H1 (cell line): ENCODE measurements around the gene TGM5. TPM values are rescaled to one million over a fixed set of nuclear protein-coding genes. Genes with fewer than 3 reads are reported as not detected.

Source experiments
- CTCF ChIA-PET: fragments of 300-600 bp; sonication (Branson Sonifier 250); formaldehyde crosslinking; loops from one replicate; lab custom pipeline; 2021; ENCODE audit not compliant: partially characterized antibody; lab: Charles Lee
- POLR2A ChIA-PET: fragments of 300-600 bp; sonication (Branson Sonifier 250); formaldehyde crosslinking; loops from one replicate; lab custom pipeline; 2021; ENCODE audit warnings: inconsistent platforms; ENCODE audit not compliant: partially characterized antibody; lab: Charles Lee
- DNase-seq, 2 experiments: peaks; one replicate each; pipeline versions ENCODE4 v3.0.0 to v3.0.0-alpha.2; 2010 to 2022; ENCODE audit warnings: low spot score in 2 of 2, low read depth in 1 of 2, mixed read lengths in 1 of 2
- FAIRE-seq: peaks from 2 replicates; lab custom pipeline; 2011; peaks lifted over from hg19 to GRCh38; lab: Jason Lieb, UNC
- H2AFZ ChIP-seq: 2 replicates; pipeline ENCODE4 v1.8.1; 2012; ENCODE audit warnings: low read length, inconsistent platforms
- H2AK5ac ChIP-seq: 2 replicates; pipeline ENCODE4 v1.6.1; 2013; ENCODE audit warnings: low read depth, low read length
- H2BK120ac ChIP-seq: replicated peaks from 2 replicates; pipeline ENCODE3; 2013; ENCODE audit warnings: low read depth, low read length, inconsistent platforms
- H2BK12ac ChIP-seq: 2 replicates; pipeline ENCODE4 v1.6.1; 2013; ENCODE audit warnings: low read depth, low read length
- H2BK15ac ChIP-seq: 2 replicates; pipeline ENCODE4 v1.6.1; 2013; ENCODE audit warnings: low read length
- H2BK20ac ChIP-seq: 2 replicates; pipeline ENCODE4 v1.6.1; 2013; ENCODE audit warnings: low read length
- H2BK5ac ChIP-seq: 2 replicates; pipeline ENCODE4 v1.6.1; 2013; ENCODE audit warnings: low read depth, low read length
- H3K14ac ChIP-seq: 2 replicates; pipeline ENCODE4 v1.6.1; 2013; ENCODE audit warnings: inconsistent platforms; ENCODE audit not compliant: insufficient read length
- H3K18ac ChIP-seq: 2 replicates; pipeline ENCODE4 v1.6.1; 2013; ENCODE audit warnings: low read length; ENCODE audit errors: extremely low read depth
- H3K23ac ChIP-seq: 2 replicates; pipeline ENCODE4 v1.6.1; 2013; ENCODE audit warnings: inconsistent platforms; ENCODE audit not compliant: insufficient read length
- H3K23me2 ChIP-seq: 2 replicates; pipeline ENCODE4 v1.6.1; 2013; ENCODE audit warnings: low read depth, low read length
- H3K27ac ChIP-seq: 2 replicates; pipeline ENCODE4 v1.6.1; 2011; ENCODE audit warnings: low read depth, low read length, inconsistent platforms
- H3K27me3 ChIP-seq, 4 experiments: replicated peaks in 1 of 4; 1 replicate in 1 of 4; 2 replicates in 3 of 4; pipeline versions ENCODE4 v1.6.1 to v1.8.1; 2011 to 2013; ENCODE audit warnings: low read length in 3 of 4, mild to moderate bottlenecking in 3 of 4, inconsistent platforms in 2 of 4, mixed read lengths in 2 of 4, moderate library complexity in 1 of 4; ENCODE audit not compliant: control insufficient read depth in 3 of 4, insufficient read depth in 3 of 4; ENCODE audit errors: extremely low read depth in 1 of 4
- H3K36me3 ChIP-seq, 4 experiments: 2 replicates each; pipeline versions ENCODE4 v1.6.1 to v1.8.1; 2011 to 2013; ENCODE audit warnings: mild to moderate bottlenecking in 4 of 4, low read length in 3 of 4, moderate library complexity in 2 of 4, control low read depth in 1 of 4, inconsistent platforms in 1 of 4; ENCODE audit not compliant: insufficient read depth in 4 of 4, control insufficient read depth in 2 of 4
- H3K4ac ChIP-seq: replicated peaks from 2 replicates; pipeline ENCODE3; 2013; ENCODE audit warnings: low read length, low read depth, mixed read lengths, inconsistent platforms; ENCODE audit not compliant: insufficient read length
- H3K4me1 ChIP-seq, 4 experiments: replicated peaks in 1 of 4; 1 replicate in 1 of 4; 2 replicates in 3 of 4; pipeline versions ENCODE4 v1.6.1 to v1.8.1; 2011 to 2013; ENCODE audit warnings: low read length in 3 of 4, inconsistent platforms in 2 of 4, mixed read lengths in 1 of 4; ENCODE audit not compliant: insufficient read depth in 4 of 4, control insufficient read depth in 3 of 4
- H3K4me2 ChIP-seq, 2 experiments: 2 replicates each; pipeline versions ENCODE4 v1.6.1 to v1.8.1; 2011 to 2013; ENCODE audit warnings: low read depth in 2 of 2, low read length in 2 of 2, control low read depth in 1 of 2, inconsistent platforms in 1 of 2, mild to moderate bottlenecking in 1 of 2; ENCODE audit not compliant: insufficient read depth in 1 of 2
- H3K4me3 ChIP-seq, 4 experiments: fragments of 200-600, 300-600 bp in 1 of 4; sonication (generic), shearing (Covaris generic), sonication (Bioruptor Twin) in 1 of 4; 2 replicates each; pipeline versions ENCODE4 v1.5.1 to v1.8.1; 2011 to 2016; ENCODE audit warnings: low read length in 4 of 4, low read depth in 3 of 4, control low read depth in 2 of 4, inconsistent platforms in 2 of 4, mild to moderate bottlenecking in 2 of 4, mixed read lengths in 1 of 4, moderate library complexity in 1 of 4; ENCODE audit not compliant: insufficient read depth in 2 of 4; ENCODE audit errors: extremely low read depth in 1 of 4
- H3K56ac ChIP-seq: replicated peaks from 2 replicates; pipeline ENCODE3; 2013; ENCODE audit warnings: low read depth, mild to moderate bottlenecking, mixed read lengths, low read length, inconsistent platforms; ENCODE audit not compliant: insufficient read length
- H3K79me1 ChIP-seq: 2 replicates; pipeline ENCODE4 v1.6.1; 2013; ENCODE audit warnings: low read depth, low read length, control low read depth
- H3K79me2 ChIP-seq, 2 experiments: 2 replicates each; pipeline versions ENCODE4 v1.6.1 to v1.8.1; 2012 to 2013; ENCODE audit warnings: low read length in 2 of 2, mild to moderate bottlenecking in 2 of 2, inconsistent platforms in 1 of 2; ENCODE audit not compliant: insufficient read depth in 2 of 2, control insufficient read depth in 1 of 2
- H3K9ac ChIP-seq, 4 experiments: replicated peaks in 1 of 4; 1 replicate in 1 of 4; 2 replicates in 3 of 4; pipeline versions ENCODE4 v1.6.1 to v1.8.1; 2011 to 2013; ENCODE audit warnings: low read depth in 3 of 4, low read length in 3 of 4, control low read depth in 2 of 4, mild to moderate bottlenecking in 2 of 4, moderate library complexity in 2 of 4, inconsistent platforms in 1 of 4; ENCODE audit errors: extremely low read depth in 1 of 4
- H3K9me3 ChIP-seq, 2 experiments: 2 replicates each; pipeline versions ENCODE4 v1.6.1 to v1.8.1; 2012 to 2013; ENCODE audit warnings: mild to moderate bottlenecking in 2 of 2, moderate library complexity in 2 of 2, control low read depth in 1 of 2, inconsistent platforms in 1 of 2, low read depth in 1 of 2, low read length in 1 of 2, mixed read lengths in 1 of 2; ENCODE audit not compliant: insufficient read depth in 2 of 2
- H4K20me1 ChIP-seq, 2 experiments: replicated peaks in 1 of 2; 2 replicates each; pipeline versions ENCODE3 to v1.8.1; 2011 to 2013; ENCODE audit warnings: inconsistent platforms in 2 of 2, low read length in 2 of 2, mild to moderate bottlenecking in 1 of 2; ENCODE audit not compliant: insufficient read depth in 2 of 2, control insufficient read depth in 1 of 2
- H4K5ac ChIP-seq: 2 replicates; pipeline ENCODE4 v1.6.1; 2013; ENCODE audit warnings: low read length, low read depth, mixed read lengths, inconsistent platforms; ENCODE audit not compliant: insufficient read length
- H4K8ac ChIP-seq: 2 replicates; pipeline ENCODE4 v1.8.0; 2013; ENCODE audit warnings: mild to moderate bottlenecking, moderate library complexity, low read length, inconsistent platforms; ENCODE audit not compliant: insufficient read depth; ENCODE audit errors: extremely low read depth
- H4K91ac ChIP-seq: replicated peaks from 2 replicates; pipeline ENCODE3; 2013; ENCODE audit warnings: low read length, mixed read lengths, inconsistent platforms; ENCODE audit not compliant: insufficient read length
- EZH2 ChIP-seq: fragments of 200-600 bp; sonication (generic); IDR thresholded peaks from 2 replicates; pipeline ENCODE4 v1.7.1; 2012; ENCODE audit warnings: low read depth, mild to moderate bottlenecking, moderate library complexity, low read length, inconsistent platforms; ENCODE audit not compliant: severe bottlenecking
- HDAC2 ChIP-seq, 2 experiments: fragments of 300-600 bp in 1 of 2; sonication (generic) in 1 of 2; IDR thresholded peaks; 2 replicates each; pipeline ENCODE4 v1.6.1; 2011 to 2012; ENCODE audit warnings: low read depth in 2 of 2, low read length in 2 of 2, mild to moderate bottlenecking in 2 of 2, moderate library complexity in 2 of 2, borderline replicate concordance in 1 of 2, inconsistent platforms in 1 of 2
- HDAC6 ChIP-seq: IDR thresholded peaks from one replicate; pipeline ENCODE4 v1.7.1; 2012; ENCODE audit warnings: low read depth, mild to moderate bottlenecking, inconsistent platforms, low read length, moderate library complexity
- JUN ChIP-seq: IDR thresholded peaks from 2 replicates; pipeline ENCODE4 v1.6.1; 2011; ENCODE audit warnings: low read depth, mild to moderate bottlenecking, improper control_type of control experiment, low read length
- JUND ChIP-seq: IDR thresholded peaks from 2 replicates; pipeline ENCODE4 v1.6.1; 2011; ENCODE audit warnings: mild to moderate bottlenecking, improper control_type of control experiment, low read length
- POLR2AphosphoS5 ChIP-seq: IDR thresholded peaks from 2 replicates; pipeline ENCODE4 v1.6.1; 2011; ENCODE audit warnings: low read depth, low read length
- RXRA ChIP-seq: IDR thresholded peaks from 2 replicates; pipeline ENCODE4 v1.6.1; 2011; ENCODE audit warnings: low read depth, mild to moderate bottlenecking, low read length, moderate library complexity; ENCODE audit not compliant: insufficient read depth
- SIRT6 ChIP-seq: IDR thresholded peaks from one replicate; pipeline ENCODE4 v1.7.1; 2012; ENCODE audit warnings: low read length, inconsistent platforms
- SP4 ChIP-seq: IDR thresholded peaks from 2 replicates; pipeline ENCODE4 v1.6.1; 2012; ENCODE audit warnings: low read length, inconsistent platforms
- WGBS, 2 experiments: shearing (Covaris generic) in 1 of 2; methylation state at CpG; one replicate each; pipeline versions ENCODE4 v1.1.6 to v1.1.7; 2013 to 2015; ENCODE audit warnings: low lambda C conversion rate in 2 of 2, mixed read lengths in 2 of 2, inconsistent platforms in 1 of 2, low coverage in 1 of 2, missing lambda C conversion rate in 1 of 2; ENCODE audit not compliant: insufficient replicate concordance in 2 of 2, insufficient coverage in 1 of 2, insufficient read length in 1 of 2; ENCODE audit errors: extremely low coverage in 1 of 2, missing lambda C conversion rate in 1 of 2; 5-methylcytosine and 5-hydroxymethylcytosine counted together
- polyA plus RNA-seq, 7 experiments: library from polyadenylated mRNA; depleted of rRNA in 3 of 7; stranded (reverse) in 5 of 7; unstranded in 2 of 7; fragments of >200 nt in 5 of 7; fragments of 200-250 nt in 2 of 7; gene quantifications; 1 replicate in 5 of 7; 2 replicates in 1 of 7; 4 replicates in 1 of 7; pipeline versions ENCODE4 v1.2.1 to v1.2.3, GENCODE V29; 2011 to 2013; ENCODE audit warnings: missing spikeins in 2 of 7, mixed read lengths in 2 of 7
- total RNA-seq: library from RNA; stranded (reverse); fragmentation: NEBNext Ultra II Directional; extraction: Animal tissue kit (Norgen Biotek cat#: 25700); gene quantifications from 2 replicates; pipeline ENCODE4 v1.2.1, GENCODE V29; 2021

TGM5 gene
- total and polyA plus RNA-seq, 2 of the 8 experiments (the other 6 are each of a cell fraction or from before 2014, with no cell fraction given) = not detected

DNA sequence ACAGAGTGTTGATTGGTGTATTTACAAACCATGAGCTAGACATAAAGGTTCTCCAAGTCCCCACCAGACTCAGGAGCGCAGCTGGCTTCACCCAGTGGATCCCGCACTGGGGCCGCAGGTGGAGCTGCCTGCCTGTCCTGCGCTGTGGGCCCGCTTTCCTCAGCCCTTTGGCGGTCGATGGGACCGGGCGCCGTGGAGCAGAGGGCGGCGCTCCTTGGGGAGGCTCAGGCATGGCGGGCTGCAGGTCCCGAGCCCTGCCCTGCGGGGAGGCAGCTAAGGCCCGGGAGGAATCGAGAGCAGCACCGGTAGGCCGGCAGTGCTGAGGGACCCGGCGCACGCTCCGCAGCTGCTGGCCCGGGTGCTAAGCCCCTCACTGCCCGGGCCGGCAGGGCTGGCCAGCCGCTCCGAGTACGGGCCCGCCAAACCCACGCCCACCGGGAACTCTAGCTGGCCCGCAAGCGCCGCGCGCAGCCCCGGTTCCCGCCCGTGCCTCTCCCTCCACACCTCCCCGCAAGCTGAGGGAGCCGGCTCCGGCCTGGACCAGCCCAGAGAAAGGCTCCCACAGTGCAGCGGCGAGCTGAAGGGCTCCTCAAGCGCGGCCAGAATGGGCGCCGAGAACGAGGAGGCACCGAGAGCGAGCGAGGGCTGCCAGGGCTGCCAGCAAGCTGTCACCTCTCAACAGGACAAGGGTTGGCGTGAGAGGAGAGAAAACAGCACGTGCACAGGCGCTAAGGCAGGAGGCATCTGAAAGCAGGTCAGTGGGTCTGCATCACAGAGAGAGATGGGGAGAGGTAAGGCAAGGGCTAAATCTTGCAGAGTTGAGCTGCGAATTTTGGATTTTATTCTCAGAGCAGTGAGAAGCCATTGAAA is 40.1 kb downstream of the TGM5 start:
- Histone ChIP-seq H3K23me2 (no peaks in the 10 kb centered on the region), H3K9me3 (no peaks in the 10 kb centered on the region)
- FAIRE-seq = no peak

More for the DNA sequence above, 40.1 kb downstream of the TGM5 start:
- Histone ChIP-seq H3K4me1 (no peaks in the 10 kb centered on the region), H4K5ac (no peak overlapping the region), H3K79me1 (no peaks in the 10 kb centered on the region), H2BK15ac (no peak overlapping the region), H3K9ac (no peak overlapping the region), H2BK12ac (no peak overlapping the region), H4K8ac (no peak overlapping the region), H2BK5ac (no peak overlapping the region), H2BK120ac (no peak overlapping the region), H2AFZ (no peak overlapping the region), H3K56ac (no peak overlapping the region), H3K14ac (no peak overlapping the region), H3K4me3 (no peak overlapping the region), H4K91ac (no peak overlapping the region), H3K79me2 (no peaks in the 10 kb centered on the region), H3K18ac (no peak overlapping the region), H3K36me3 (no peaks in the 10 kb centered on the region), H3K27ac (no peak overlapping the region), H2AK5ac (no peak overlapping the region), H3K27me3 (no peaks in the 10 kb centered on the region), H3K4me2 (no peak overlapping the region), H3K23ac (no peak overlapping the region), H4K20me1 (no peaks in the 10 kb centered on the region), H3K4ac (no peak overlapping the region), H2BK20ac (no peak overlapping the region)
- WGBS, 2 experiments = 96% methylated on average over 45 of the region's 57 CpGs; no CpG with 5 or more reads in 1 of the 2 experiments
- no peak for TF ChIP-seq HDAC6
- no peak for TF ChIP-seq POLR2AphosphoS5
- TF ChIP-seq JUN = no peak
- no peak for TF ChIP-seq JUND
- TF ChIP-seq SP4 = no peak
- no peak for TF ChIP-seq HDAC2 (IDR thresholded peaks at IDR 0.05; ENCODE audit: borderline replicate concordance in 1 of 2, low read depth in 2 of 2, low read length in 2 of 2)
- TF ChIP-seq SIRT6 = no peak
- no peak for TF ChIP-seq EZH2
- TF ChIP-seq RXRA = no peak
- DNase-seq = no peak
- CTCF ChIA-PET = interaction anchor here (0.6 to 9.7 kb wide), 28 partner anchors 9 to 555 kb away, joined by 3 to 178 read pairs (median 9); partner anchors contain the start of gene TGM5
- POLR2A ChIA-PET = interaction anchor here (0.6 to 1.2 kb wide), 4 partner anchors 10 to 33 kb away, joined by 3 read pairs; no protein-coding TSS in a partner anchor
